H1 (cell line): Measurements from ENCODE around the gene TMEM243. TPM values are rescaled to one million over a fixed set of nuclear protein-coding genes. Genes with fewer than 3 reads are reported as not detected.

Source experiments
- CHD7 ChIP-seq: fragments of 300-600 bp; sonication (generic); IDR thresholded peaks from 2 replicates; pipeline ENCODE4 v1.7.1; 2012; ENCODE audit warnings: low read length, moderate library complexity, mild to moderate bottlenecking, inconsistent platforms; ENCODE audit not compliant: insufficient replicate concordance
- POLR2A ChIP-seq, 2 experiments: IDR thresholded peaks; 1 replicate in 1 of 2; 2 replicates in 1 of 2; pipeline ENCODE4 v1.6.1; 2011; ENCODE audit warnings: low read depth in 2 of 2, low read length in 2 of 2, mild to moderate bottlenecking in 2 of 2; ENCODE audit errors: control extremely low read depth in 1 of 2
- ZNF274 ChIP-seq: IDR thresholded peaks from 2 replicates; pipeline ENCODE4 v1.7.0; 2012; ENCODE audit warnings: low read length, borderline replicate concordance; ENCODE audit errors: extremely low read depth
- polyA plus RNA-seq, 7 experiments: library from polyadenylated mRNA; depleted of rRNA in 3 of 7; stranded (reverse) in 5 of 7; unstranded in 2 of 7; fragments of >200 nt in 5 of 7; fragments of 200-250 nt in 2 of 7; gene quantifications; 1 replicate in 5 of 7; 2 replicates in 1 of 7; 4 replicates in 1 of 7; pipeline versions ENCODE4 v1.2.1 to v1.2.3, GENCODE V29; 2011 to 2013; ENCODE audit warnings: missing spikeins in 2 of 7, mixed read lengths in 2 of 7
- total RNA-seq: library from RNA; stranded (reverse); fragmentation: NEBNext Ultra II Directional; extraction: Animal tissue kit (Norgen Biotek cat#: 25700); gene quantifications from 2 replicates; pipeline ENCODE4 v1.2.1, GENCODE V29; 2021

TMEM243 gene
- total and polyA plus RNA-seq, 2 of the 8 experiments (the other 6 are each of a cell fraction or from before 2014, with no cell fraction given): 23.7 to 27.6 TPM

GRCh38 chr7:87188930-87189329 is 30.6 kb downstream of the TMEM243 start (continued):
- TF ChIP-seq CHD7 (no peak), POLR2A (IDR thresholded peaks at IDR 0.05; ENCODE audit: control extremely low read depth in 1 of 2, low read depth in 2 of 2, low read length in 2 of 2) (no peak), ZNF274 (no peak)
